NT2/D1 (cell line): ENCODE data around the gene ATG9B.

Experiments
- YY1 ChIP-seq: IDR thresholded peaks from 2 replicates; pipeline ENCODE4 v1.6.1; 2011; ENCODE audit not compliant: insufficient read length, insufficient read depth
- ZNF274 ChIP-seq: IDR thresholded peaks from 2 replicates; pipeline ENCODE4 v1.6.1; 2011; ENCODE audit warnings: mild to moderate bottlenecking, low read depth, low read length

DNA sequence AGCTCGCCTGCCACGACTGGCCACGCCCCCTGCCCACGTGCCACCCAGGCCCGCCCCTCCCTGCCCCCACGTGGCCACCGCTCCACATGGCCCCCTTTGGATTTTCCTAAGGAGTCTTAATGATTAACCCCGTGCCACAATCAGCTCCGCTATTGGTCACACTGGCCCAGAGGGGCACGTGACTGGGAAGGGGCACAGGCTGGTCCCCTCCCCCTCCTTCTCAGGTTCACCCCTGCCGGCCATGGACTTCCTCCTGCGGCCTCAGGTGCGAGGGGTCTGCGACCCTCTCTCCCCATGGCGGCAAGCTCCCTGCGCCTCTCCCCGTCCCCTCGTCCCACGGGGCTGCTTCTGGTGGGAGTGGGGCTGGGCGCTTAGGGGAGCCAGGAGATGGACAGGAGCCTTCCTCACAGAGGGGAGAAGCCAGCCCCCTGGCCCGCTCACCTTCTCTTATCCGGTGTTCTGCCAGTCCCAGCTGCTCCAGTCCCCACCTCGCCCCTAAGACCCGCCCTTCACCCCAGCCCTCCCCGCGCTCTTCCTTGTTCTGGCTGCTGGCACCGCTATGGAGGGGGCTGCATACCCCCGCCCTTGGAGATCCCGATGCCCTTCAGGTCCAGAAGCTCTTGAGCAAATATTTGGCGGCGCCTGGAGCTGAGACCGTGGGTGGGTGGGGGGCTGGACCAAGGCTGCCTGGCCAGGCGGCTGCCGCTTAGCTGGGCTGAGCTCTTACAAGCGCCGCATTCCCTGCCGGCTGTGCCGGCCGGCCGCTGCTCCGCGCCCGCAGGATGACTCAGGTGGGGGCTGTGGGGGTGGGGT, 38.3 kb upstream of the ATG9B start:
- TF ChIP-seq YY1 (no peak), ZNF274 (no peak)
